BE2C (cell line): Measurements from ENCODE around the gene FLNA.

Source experiments
- DNase-seq: peaks from one replicate; pipeline ENCODE4 v3.0.0-alpha.2; 2020
- H3K27me3 ChIP-seq: fragments of 250-450 bp; sonication (Bioruptor Pico); 2 replicates; pipeline ENCODE4 v1.5.1; 2020; ENCODE audit warnings: mild to moderate bottlenecking
- H3K36me3 ChIP-seq: fragments of 250-450 bp; sonication (Bioruptor Pico); 2 replicates; pipeline ENCODE4 v1.5.1; 2020; ENCODE audit warnings: mild to moderate bottlenecking
- H3K4me1 ChIP-seq: fragments of 250-450 bp; sonication (Bioruptor Pico); 2 replicates; pipeline ENCODE4 v1.5.1; 2020
- H3K4me3 ChIP-seq: 2 replicates; pipeline ENCODE4 v1.5.1; 2011; ENCODE audit warnings: low read depth, low read length
- H3K9me3 ChIP-seq: fragments of 250-450 bp; sonication (Bioruptor Pico); 2 replicates; pipeline ENCODE4 v1.5.1; 2020
- TF ChIP-seq, protein P1 (sequence below): IDR thresholded peaks from 2 replicates; pipeline ENCODE4 v1.5.1; 2012; ENCODE audit warnings: mild to moderate bottlenecking, low read depth, low read length

FLNA gene

GRCh38 chrX:154373340-154374306, 811 bp downstream of the FLNA start:
- Histone ChIP-seq H3K27me3 (no peaks in the 10 kb centered on the region), H3K4me1 (no peaks in the 10 kb centered on the region; the same call in none of the 2 replicates), H3K36me3 (0 out of 2 replicates have a peak, but pooled peaks cover 5% of the 10 kb centered on the region), H3K4me3 (peak overlapping the region; percentile 41), H3K9me3 (no peaks in the 10 kb centered on the region)
- TF ChIP-seq, protein P1, sequence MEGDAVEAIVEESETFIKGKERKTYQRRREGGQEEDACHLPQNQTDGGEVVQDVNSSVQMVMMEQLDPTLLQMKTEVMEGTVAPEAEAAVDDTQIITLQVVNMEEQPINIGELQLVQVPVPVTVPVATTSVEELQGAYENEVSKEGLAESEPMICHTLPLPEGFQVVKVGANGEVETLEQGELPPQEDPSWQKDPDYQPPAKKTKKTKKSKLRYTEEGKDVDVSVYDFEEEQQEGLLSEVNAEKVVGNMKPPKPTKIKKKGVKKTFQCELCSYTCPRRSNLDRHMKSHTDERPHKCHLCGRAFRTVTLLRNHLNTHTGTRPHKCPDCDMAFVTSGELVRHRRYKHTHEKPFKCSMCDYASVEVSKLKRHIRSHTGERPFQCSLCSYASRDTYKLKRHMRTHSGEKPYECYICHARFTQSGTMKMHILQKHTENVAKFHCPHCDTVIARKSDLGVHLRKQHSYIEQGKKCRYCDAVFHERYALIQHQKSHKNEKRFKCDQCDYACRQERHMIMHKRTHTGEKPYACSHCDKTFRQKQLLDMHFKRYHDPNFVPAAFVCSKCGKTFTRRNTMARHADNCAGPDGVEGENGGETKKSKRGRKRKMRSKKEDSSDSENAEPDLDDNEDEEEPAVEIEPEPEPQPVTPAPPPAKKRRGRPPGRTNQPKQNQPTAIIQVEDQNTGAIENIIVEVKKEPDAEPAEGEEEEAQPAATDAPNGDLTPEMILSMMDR: peak; percentile 21; the same call in 1 of the 2 replicates
- no peak for DNase-seq

- Histone ChIP-seq H3K27me3 (no peaks in the 10 kb centered on the region), H3K4me3 (no peak overlapping the region), H3K4me1 (no peaks in the 10 kb centered on the region; the same call in none of the 2 replicates), H3K36me3 (peaks cover 12% of the 10 kb centered on the region), H3K9me3 (no peaks in the 10 kb centered on the region)
- DNase-seq: no peak
- TF ChIP-seq, protein P1: no peak
These were observed 1.8 kb downstream of the FLNA start for GRCh38 chrX:154372612-154373022.

DNA sequence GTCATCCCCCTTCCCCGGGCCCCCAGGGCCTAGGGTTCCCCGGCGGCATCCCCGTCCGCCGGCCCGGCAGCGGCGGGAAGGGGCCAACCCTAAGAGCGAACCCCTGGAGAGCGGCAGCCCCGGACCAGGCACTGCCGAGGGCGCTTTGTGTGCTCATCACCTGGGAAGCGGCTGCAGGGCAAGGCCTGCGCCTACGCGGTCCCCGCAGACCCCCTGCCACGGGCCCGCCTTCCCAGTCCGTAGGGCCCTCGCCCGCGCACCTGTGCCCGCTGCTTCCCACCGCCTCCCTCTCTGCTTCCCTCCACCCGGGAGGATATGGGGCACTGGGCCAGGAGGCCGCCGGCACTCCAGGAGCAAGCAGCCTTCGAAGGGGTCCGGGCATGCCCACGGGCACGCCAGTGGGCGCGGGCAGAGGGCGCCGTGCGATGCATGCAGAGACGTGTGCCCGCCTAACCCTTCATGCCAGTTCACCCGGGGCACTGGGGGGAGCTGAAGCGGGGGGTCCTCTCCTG, 2.6 kb downstream of the FLNA start:
- H3K27me3 ChIP-seq: no peaks in the 10 kb centered on the region
- H3K4me1 ChIP-seq: no peaks in the 10 kb centered on the region; the same call in none of the 2 replicates
- no peaks in the 10 kb centered on the region for H3K9me3 ChIP-seq
- no peak overlapping the region for H3K4me3 ChIP-seq
- DNase-seq: no peak
- H3K36me3 ChIP-seq: peaks cover 20% of the 10 kb centered on the region
- TF ChIP-seq, protein P1: no peak

- H3K27me3 ChIP-seq: no peaks in the 10 kb centered on the region
- peaks cover 27% of the 10 kb centered on the region for H3K36me3 ChIP-seq
- peak overlapping the region; percentile 79 for H3K4me3 ChIP-seq
- no peaks in the 10 kb centered on the region; the same call in none of the 2 replicates for H3K4me1 ChIP-seq
- TF ChIP-seq, protein P1: no peak
- DNase-seq: peak; percentile 90
- no peaks in the 10 kb centered on the region for H3K9me3 ChIP-seq
These were observed 3.2 kb downstream of the FLNA start for GRCh38 chrX:154371017-154371788.

DNA sequence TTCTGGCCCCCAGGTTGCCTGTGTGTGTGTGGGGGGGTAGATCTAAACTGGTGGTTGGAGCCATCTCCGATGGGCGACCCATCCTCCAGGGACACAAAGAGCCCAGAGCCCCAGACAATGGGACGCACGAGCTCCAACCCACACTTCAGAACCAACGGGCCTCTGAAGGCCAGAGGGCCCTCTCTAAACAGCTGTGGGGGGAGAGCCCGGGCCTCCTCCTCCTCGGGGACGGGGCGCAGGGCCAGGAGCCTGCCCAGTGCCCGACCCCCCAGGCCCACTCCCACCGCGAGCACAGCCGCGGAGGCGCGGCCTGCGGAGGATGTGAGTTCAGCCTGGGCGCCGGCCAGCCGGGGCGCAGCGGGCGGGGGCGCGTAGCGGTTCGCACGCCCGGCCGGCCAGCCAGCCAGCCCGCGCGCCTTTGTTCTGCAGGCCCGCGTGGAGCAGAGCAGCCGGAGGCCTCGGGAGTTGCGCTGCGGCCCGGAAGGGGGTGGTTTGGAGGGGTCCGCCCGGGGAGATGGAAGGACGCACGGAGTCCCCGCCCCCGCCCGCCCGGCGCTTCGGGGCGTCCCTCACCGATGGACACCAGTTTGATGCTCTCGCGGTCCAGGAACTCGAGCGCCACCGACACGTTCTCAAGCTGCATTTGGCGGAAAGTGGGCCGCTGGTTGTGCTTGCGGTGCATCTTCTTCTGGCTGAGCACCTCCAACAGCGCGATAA, 4.0 kb downstream of the FLNA start:
- H3K4me1 ChIP-seq: no peaks in the 10 kb centered on the region; the same call in none of the 2 replicates
- no peaks in the 10 kb centered on the region for H3K27me3 ChIP-seq
- peak overlapping the region; percentile 79 for H3K4me3 ChIP-seq
- no peaks in the 10 kb centered on the region for H3K9me3 ChIP-seq
- peaks cover 32% of the 10 kb centered on the region for H3K36me3 ChIP-seq
- peak; percentile 35 for DNase-seq
- TF ChIP-seq, protein P1: no peak
